HG03457 (cell line): ENCODE results near the gene DAPK1.

Source experiments
- ATAC-seq: cut with Tn5 transposase; IDR thresholded peaks from one replicate; pipeline ENCODE4 v1.9.1; 2021; ENCODE audit warnings: moderate number of reproducible peaks; ENCODE audit not compliant: unreplicated experiment

The DAPK1 gene

DNA sequence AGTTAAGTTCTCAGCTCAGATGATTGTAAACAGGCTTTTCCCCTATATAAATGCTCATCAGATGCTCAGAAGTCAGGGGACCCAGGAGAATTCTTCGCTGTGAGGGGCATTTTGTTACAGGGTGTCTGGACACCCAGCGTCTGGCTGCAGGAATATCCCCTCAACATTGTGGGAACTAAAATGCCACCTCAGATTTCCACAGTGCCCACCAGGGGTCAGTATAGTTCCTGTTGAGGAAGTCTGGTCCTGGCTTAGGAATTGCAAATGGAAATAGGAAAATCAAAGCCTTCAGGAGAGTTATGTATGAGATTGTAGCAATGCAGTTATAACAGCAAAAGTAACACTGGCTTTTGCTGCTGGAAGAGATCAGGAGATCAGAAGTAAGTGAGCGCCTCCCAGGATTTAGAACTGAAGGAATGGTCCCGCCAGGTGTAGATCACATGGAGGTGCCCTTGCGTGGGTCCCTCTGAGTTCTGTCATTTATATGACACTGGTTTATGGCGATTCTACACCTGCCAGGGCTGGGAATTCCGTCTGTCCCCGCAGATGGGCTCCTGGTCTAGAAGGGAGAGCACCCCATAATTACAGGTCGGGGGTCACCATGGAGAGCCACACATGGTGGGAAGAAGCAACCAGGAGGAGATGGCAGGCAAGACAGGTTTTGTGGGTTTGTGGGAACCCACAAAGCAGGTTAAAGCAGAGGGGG lies 181.1 kb downstream of the DAPK1 start:
- ATAC-seq, result no peak

DNA sequence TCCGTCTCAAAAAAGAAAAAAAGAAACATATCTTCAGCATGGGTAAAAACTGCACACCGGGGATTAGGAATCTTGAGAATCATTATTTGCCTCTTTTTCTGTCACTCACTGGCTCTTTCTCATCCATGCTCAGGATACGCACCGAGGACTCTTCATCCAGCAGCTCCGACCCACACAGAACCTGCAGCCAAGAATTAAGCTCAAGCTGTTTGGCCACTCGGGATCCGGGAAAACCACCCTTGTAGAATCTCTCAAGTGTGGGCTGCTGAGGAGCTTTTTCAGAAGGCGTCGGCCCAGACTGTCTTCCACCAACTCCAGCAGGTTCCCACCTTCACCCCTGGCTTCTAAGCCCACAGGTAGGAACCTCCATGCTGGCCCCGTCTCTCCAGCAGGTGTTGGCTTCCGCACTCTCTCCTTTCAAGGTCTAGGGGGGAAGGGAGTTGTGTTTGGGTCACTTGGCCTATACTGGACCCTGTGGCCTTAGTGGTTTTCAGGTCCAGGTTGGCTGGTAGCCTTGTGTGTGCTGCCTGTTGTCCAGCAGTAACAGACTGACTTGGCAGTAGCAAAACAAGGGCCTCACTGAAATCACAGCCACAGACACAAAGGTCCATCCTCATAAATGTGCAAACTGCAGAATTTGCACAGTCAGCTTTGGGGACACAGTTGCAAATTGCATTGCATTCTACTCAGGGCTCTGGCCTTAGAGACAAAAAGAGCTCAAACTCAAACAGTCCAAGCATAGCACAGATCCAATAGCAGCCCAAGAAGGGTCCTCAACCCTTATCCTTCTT lies 183.8 kb downstream of the DAPK1 start:
- ATAC-seq, result no peak

DNA sequence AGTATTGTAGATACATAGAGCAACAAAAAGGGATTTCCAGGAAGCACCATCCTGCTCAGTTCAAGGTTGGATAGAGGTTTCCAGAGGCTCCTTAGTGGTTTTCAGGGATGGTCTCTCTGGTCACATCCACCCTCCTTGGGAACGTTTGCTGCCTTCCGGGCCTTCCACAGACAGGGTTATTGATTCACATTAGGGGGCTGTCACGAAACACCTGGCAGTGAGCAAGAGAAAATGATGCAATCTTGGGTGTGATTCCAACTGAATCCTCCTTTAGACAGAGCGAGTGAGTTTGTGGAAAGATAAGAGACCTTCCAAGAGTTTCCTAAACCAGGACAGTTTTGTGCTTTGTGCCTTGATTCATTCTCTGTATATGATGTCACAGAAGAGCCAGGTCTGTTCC lies 184.4 kb downstream of the DAPK1 start:
- no peak for ATAC-seq

DNA sequence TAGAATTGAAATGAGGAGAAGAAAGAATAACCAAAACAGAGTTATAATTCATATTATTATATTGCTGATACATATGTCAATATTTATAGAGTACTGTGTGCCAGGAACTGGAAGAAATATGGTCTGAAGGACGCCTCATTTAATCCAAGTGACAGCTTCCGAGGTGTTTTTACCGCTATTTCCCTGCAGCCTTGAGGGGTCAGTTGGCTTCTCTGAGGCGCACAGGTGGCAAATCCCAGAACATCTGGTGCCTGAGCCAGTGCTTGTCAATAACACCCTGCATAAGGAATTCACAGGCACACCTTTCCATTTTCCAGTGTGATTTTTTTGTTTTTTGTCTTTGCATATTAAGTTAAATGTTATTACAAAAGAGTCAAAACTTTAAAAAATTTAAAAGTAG lies 185.0 kb downstream of the DAPK1 start:
- ATAC-seq, result no peak

GRCh38 chr9:87683751-87684626 lies 186.3 kb downstream of the DAPK1 start:
- no peak for ATAC-seq

GRCh38 chr9:87684627-87685219 lies 187.1 kb downstream of the DAPK1 start:
- no peak for ATAC-seq

DNA sequence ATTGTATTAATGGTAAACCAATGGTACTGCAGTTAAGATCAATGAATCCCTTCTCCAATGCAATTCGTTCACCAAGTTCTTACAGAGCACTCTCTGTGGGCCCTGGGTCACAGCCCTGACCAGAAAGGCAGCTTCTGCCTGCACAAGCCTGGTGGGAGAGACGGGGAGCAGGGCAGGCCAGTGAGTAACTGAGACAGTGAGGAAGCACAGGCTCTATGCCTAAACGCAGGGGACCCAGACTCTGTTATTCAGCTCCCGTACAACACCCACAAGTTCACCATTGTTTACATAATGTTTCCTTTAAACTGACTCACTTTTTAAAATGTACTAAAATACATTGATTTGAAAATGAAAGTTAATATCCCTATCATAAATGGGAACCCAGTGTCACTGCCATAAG lies 187.8 kb downstream of the DAPK1 start:
- no peak for ATAC-seq

- no peak for ATAC-seq
Observed at GRCh38 chr9:87685871-87686519, 188.3 kb downstream of the DAPK1 start.

- ATAC-seq, result no peak
Observed at GRCh38 chr9:87686520-87687090, 188.9 kb downstream of the DAPK1 start.

- ATAC-seq, result no peak
Observed at GRCh38 chr9:87687207-87687606, 189.5 kb downstream of the DAPK1 start.

DNA sequence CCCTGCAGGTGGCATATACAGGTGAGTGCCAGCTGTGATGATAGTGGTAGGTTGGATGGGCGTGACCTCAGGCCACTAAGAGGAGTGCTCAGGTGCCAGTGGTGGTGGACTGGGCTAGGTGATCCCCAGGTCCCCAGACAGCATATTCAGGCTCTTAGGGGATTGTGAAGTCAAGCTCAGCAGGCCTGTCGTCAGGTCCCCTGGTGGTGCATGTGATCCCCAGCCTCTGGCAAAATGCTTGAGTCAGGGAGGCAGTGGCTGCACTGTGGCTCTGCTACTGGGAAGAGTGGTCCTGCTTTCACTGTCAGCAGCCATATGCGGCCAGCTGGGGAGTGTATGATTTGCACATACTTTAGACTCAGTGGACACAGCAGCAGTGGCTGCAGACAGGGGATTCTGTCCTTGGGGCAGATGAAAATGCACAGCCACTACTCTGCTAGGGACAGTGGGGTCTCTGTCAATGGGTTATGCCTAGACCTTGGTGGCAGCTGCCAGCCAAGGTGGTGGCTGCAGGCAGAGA lies 196.6 kb downstream of the DAPK1 start:
- ATAC-seq, result no peak

DNA sequence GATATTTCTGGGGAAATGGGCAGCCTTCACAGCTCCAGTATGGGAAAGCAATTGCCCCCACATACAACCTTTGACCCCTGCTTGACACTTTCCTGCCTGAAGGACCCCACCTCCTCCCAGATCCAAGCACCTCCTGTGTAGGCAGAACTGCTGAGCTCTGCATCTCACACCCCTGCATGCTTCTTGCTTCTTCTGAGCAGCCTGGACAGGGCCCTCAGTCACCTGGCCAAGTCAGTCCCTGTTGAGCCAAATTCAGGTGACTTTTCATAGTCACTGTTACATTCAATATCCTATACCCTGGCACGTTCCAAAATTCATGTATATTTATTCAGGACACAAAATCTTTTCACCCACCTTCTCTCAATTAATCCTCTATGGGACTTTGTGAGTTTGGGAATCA lies 197.9 kb downstream of the DAPK1 start:
- ATAC-seq, result no peak

- ATAC-seq, result no peak
Observed at GRCh38 chr9:87696641-87697040, 199.0 kb downstream of the DAPK1 start.

DNA sequence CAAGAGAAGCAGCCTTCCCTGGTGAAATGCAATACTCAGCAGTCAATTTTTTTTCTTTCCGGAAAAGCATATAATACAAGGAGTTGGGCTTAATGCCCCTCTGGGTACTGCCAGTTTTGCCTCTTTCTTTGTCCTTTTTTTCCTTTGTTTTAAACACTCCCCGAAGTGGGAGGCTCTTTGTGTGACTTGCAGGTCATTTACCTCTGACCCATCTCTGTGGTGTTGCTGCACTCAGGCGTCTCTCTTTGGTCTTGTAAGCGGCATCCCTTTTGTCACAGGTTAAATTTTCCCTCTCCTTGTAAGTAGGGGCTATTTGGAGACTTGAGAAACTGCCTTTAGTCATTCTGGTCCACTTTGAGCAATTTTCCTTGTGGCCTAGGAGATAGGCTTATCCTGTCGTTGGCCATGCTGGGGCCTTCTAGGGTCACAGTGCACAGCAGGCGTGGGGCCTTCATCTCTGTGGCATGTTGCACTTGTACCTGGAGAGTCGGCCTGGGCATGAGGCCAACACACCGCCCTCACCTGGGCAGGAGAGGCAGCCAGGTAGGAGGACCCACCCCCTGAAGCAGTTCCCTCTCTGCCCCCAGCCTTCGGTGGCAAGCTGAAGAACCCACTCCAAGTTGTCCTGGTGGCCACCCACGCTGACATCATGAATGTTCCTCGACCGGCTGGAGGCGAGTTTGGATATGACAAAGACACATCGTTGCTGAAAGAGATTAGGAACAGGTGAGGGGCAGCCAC lies 200.6 kb downstream of the DAPK1 start:
- ATAC-seq, result no peak

DNA sequence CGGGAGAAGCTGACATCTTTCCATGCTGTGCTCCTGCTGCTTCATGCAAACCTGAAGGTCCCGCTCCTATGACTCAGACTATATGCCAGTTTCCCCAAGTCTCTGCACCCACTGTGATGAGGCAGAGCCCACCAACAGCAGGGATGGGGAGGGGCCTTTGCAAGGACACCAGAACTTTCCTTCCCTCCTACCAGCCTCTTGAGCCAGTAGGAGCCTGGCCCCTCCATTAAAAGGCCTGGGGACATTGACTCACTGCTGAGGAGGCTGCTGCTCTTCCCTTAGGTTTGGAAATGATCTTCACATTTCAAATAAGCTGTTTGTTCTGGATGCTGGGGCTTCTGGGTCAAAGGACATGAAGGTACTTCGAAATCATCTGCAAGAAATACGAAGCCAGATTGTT lies 202.2 kb downstream of the DAPK1 start:
- no peak for ATAC-seq

DNA sequence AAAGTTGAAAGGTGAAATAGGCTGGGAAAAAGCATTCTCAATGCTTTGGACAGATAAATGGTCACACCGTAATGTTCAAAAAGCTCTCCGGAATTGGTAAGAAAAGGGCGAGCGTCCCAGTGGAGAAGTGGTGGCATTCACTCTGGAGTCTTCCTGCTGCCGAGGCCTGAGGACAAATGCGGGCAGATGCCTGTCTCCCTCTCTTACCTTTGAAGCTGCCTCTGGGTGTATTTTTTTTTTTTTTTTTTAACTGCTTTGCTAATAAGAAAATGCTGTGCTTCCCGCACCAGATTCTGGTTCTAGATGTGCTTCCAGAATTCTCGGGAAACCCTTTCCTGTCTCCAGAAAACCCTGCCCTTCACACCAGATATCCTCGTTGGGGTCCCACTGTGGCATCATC lies 203.8 kb downstream of the DAPK1 start:
- no peak for ATAC-seq

DNA sequence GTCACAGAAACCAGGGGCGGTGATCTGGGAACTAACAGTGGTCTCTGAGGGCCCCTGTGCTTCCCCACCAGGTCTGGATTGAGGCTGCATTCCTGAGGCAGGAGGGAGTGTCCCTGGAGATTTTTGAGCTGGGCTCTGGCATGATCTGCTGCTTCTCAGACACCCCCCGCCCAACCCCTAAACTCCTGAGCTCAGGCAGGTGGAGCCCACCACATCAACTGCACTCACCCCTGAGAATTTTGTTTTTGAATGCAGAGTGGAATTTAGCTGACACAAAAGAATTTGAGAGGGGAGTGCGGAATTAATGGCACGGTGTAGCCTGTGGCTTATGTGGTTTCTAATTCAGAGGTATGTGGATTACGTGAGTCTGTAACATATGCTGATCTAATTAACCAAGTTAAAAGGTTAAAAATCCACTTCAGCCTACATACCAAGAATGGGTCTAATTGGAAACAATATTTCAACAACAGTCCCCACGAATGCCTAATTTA lies 204.3 kb downstream of the DAPK1 start:
- ATAC-seq, result no peak

DNA sequence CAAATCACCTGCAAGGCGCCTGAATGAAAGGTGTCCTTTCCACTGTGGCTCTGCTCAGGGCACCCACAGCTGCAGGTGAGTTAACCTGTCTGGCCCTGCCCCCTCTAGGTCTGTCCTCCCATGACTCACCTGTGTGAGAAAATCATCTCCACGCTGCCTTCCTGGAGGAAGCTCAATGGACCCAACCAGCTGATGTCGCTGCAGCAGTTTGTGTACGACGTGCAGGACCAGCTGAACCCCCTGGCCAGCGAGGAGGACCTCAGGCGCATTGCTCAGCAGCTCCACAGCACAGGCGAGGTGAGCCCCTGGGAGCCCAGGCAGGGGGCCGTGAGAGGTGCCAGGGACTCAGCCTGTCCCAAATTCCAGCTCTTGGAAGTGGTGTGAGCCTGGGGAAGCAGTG lies 205.3 kb downstream of the DAPK1 start:
- no peak for ATAC-seq

GRCh38 chr9:87703636-87704276 lies 206.1 kb downstream of the DAPK1 start:
- ATAC-seq, result no peak
